SU-DHL-6 (cell line): ENCODE results near the gene GRID1.

Experiments used
- H2AFZ ChIP-seq: fragments of 200-600 bp; sonication (generic); 2 replicates; pipeline ENCODE4 v1.6.1; 2014; ENCODE audit warnings: low read depth, mild to moderate bottlenecking, moderate library complexity, mixed read lengths, antibody characterized with exemption, low read length; ENCODE audit not compliant: severe bottlenecking
- H3F3A ChIP-seq: fragments of 200-600 bp; shearing (Covaris generic); 2 replicates; pipeline ENCODE4 v1.6.0; 2016; ENCODE audit warnings: antibody characterized with exemption, mild to moderate bottlenecking; ENCODE audit not compliant: insufficient read depth
- H3K27ac ChIP-seq: fragments of 200-600 bp; sonication (generic); 2 replicates; pipeline ENCODE4 v1.5.1; 2016; ENCODE audit warnings: low read depth, mild to moderate bottlenecking, low read length, moderate library complexity, mixed read lengths
- H3K27me3 ChIP-seq: fragments of 200-600 bp; sonication (generic), shearing (Covaris generic); 2 replicates; pipeline ENCODE4 v1.6.0; 2014; ENCODE audit warnings: mild to moderate bottlenecking, low read length
- H3K36me3 ChIP-seq: fragments of 200-600 bp; sonication (generic); 2 replicates; pipeline ENCODE4 v1.6.1; 2014; ENCODE audit warnings: mild to moderate bottlenecking, low read length, mixed read lengths
- H3K4me2 ChIP-seq: fragments of 300-600, 200-600 bp; shearing (Covaris generic), sonication (generic); 2 replicates; pipeline ENCODE4 v1.6.0; 2014; ENCODE audit warnings: low read length, low read depth, mild to moderate bottlenecking; ENCODE audit not compliant: poor library complexity, severe bottlenecking
- H3K4me3 ChIP-seq: fragments of 200-600 bp; sonication (generic); 2 replicates; pipeline ENCODE4 v1.5.1; 2014; ENCODE audit warnings: antibody characterized with exemption, low read length, mild to moderate bottlenecking, mixed read lengths; ENCODE audit not compliant: insufficient read depth, poor library complexity, severe bottlenecking
- H3K79me2 ChIP-seq: fragments of 200-600 bp; sonication (generic); 2 replicates; pipeline ENCODE4 v1.6.1; 2014; ENCODE audit warnings: mild to moderate bottlenecking, low read length, moderate library complexity; ENCODE audit not compliant: insufficient read depth
- H3K9ac ChIP-seq: fragments of 200-600 bp; sonication (generic); 2 replicates; pipeline ENCODE4 v1.7.0; 2014; ENCODE audit warnings: mild to moderate bottlenecking, low read length
- H3K9me2 ChIP-seq: fragments of 200-600 bp; sonication (generic); replicated peaks from 2 replicates; pipeline ENCODE4 v1.6.1; 2014; ENCODE audit warnings: low read length; ENCODE audit not compliant: insufficient read depth
- H3K9me3 ChIP-seq: fragments of 200-600 bp; sonication (generic); 2 replicates; pipeline ENCODE4 v1.6.1; 2014; ENCODE audit warnings: low read length, mixed read lengths; ENCODE audit not compliant: insufficient read depth
- H4K20me1 ChIP-seq: fragments of 200-600 bp; sonication (generic); 2 replicates; pipeline ENCODE4 v1.6.1; 2014; ENCODE audit warnings: low read depth, mild to moderate bottlenecking, antibody characterized with exemption, low read length, moderate library complexity, mixed read lengths
- CTCF ChIP-seq: fragments of 200-600 bp; sonication (generic); IDR thresholded peaks from one replicate; pipeline ENCODE4 v1.5.1; 2017; ENCODE audit warnings: antibody characterized with exemption, mild to moderate bottlenecking, low read length, moderate library complexity; ENCODE audit not compliant: insufficient read depth, poor library complexity, severe bottlenecking
- EZH2phosphoT487 ChIP-seq: fragments of 200-600 bp; sonication (generic), shearing (Covaris generic); conservative IDR thresholded peaks from 2 replicates; pipeline ENCODE4 v1.6.1; 2018; ENCODE audit warnings: mild to moderate bottlenecking, antibody characterized with exemption, low read length, moderate library complexity, mixed read lengths

The GRID1 gene

GRCh38 chr10:86234107-86234506, 132.5 kb downstream of the GRID1 start:
- Histone ChIP-seq H3K4me2 (no peak overlapping the region), H4K20me1 (no peaks in the 10 kb centered on the region), H3K9ac (no peak overlapping the region), H3K27ac (no peak overlapping the region), H3K79me2 (no peaks in the 10 kb centered on the region), H3K9me2 (no peaks in the 10 kb centered on the region), H3K27me3 (no peaks in the 10 kb centered on the region), H3F3A (no peaks in the 10 kb centered on the region), H3K4me3 (no peak overlapping the region), H2AFZ (no peak overlapping the region), H3K36me3 (no peaks in the 10 kb centered on the region), H3K9me3 (0 out of 2 replicates have a peak, but pooled peaks cover 4% of the 10 kb centered on the region)
- TF ChIP-seq EZH2phosphoT487: no peak
- TF ChIP-seq CTCF: no peak

GRCh38 chr10:86233131-86233530, 133.5 kb downstream of the GRID1 start:
- no peaks in the 10 kb centered on the region for H3K9me3 ChIP-seq
- no peak overlapping the region for H3K9ac ChIP-seq
- H3K27me3 ChIP-seq: no peaks in the 10 kb centered on the region
- TF ChIP-seq CTCF (no peak), EZH2phosphoT487 (no peak)
- no peak overlapping the region for H3K27ac ChIP-seq
- H3K9me2 ChIP-seq: no peaks in the 10 kb centered on the region
- H3K79me2 ChIP-seq: no peaks in the 10 kb centered on the region
- no peak overlapping the region for H3K4me3 ChIP-seq
- no peaks in the 10 kb centered on the region for H3F3A ChIP-seq
- no peaks in the 10 kb centered on the region for H4K20me1 ChIP-seq
- no peak overlapping the region for H3K4me2 ChIP-seq
- no peak overlapping the region for H2AFZ ChIP-seq
- no peaks in the 10 kb centered on the region for H3K36me3 ChIP-seq

GRCh38 chr10:86232644-86233043, 134.0 kb downstream of the GRID1 start:
- Histone ChIP-seq H3K9me3 (no peaks in the 10 kb centered on the region), H3K27me3 (no peaks in the 10 kb centered on the region)

More at GRCh38 chr10:86232644-86233043, 134.0 kb downstream of the GRID1 start:
- no peaks in the 10 kb centered on the region for H4K20me1 ChIP-seq
- no peak overlapping the region for H3K4me2 ChIP-seq
- no peaks in the 10 kb centered on the region for H3K79me2 ChIP-seq
- no peak overlapping the region for H3K27ac ChIP-seq
- H3K9me2 ChIP-seq: no peaks in the 10 kb centered on the region
- TF ChIP-seq EZH2phosphoT487: no peak
- TF ChIP-seq CTCF: no peak
- no peaks in the 10 kb centered on the region for H3F3A ChIP-seq
- no peak overlapping the region for H3K4me3 ChIP-seq
- H3K36me3 ChIP-seq: no peaks in the 10 kb centered on the region
- no peak overlapping the region for H3K9ac ChIP-seq
- H2AFZ ChIP-seq: no peak overlapping the region
